ENCODE data around the gene PAIP2B. TPM values are rescaled to one million over a fixed set of nuclear protein-coding genes. Genes with fewer than 3 reads are reported as not detected.

Gene PAIP2B
- total RNA-seq, 4 donors from 2014 or later, result 20.1 to 29.8 (median 23.1) TPM

GRCh38 chr2:71254776-71255175 lies 27.9 kb upstream of the PAIP2B start:
- intact Hi-C loops (cut with DNase I; ENCODE audit: low total_unique reads), result no loop called here
- DNase-seq (ENCODE audit: low spot score in 2 of 2), result no peak
- TF ChIP-seq POLR2A (IDR thresholded peaks at IDR 0.05), result no peak
- TF ChIP-seq, protein P1, sequence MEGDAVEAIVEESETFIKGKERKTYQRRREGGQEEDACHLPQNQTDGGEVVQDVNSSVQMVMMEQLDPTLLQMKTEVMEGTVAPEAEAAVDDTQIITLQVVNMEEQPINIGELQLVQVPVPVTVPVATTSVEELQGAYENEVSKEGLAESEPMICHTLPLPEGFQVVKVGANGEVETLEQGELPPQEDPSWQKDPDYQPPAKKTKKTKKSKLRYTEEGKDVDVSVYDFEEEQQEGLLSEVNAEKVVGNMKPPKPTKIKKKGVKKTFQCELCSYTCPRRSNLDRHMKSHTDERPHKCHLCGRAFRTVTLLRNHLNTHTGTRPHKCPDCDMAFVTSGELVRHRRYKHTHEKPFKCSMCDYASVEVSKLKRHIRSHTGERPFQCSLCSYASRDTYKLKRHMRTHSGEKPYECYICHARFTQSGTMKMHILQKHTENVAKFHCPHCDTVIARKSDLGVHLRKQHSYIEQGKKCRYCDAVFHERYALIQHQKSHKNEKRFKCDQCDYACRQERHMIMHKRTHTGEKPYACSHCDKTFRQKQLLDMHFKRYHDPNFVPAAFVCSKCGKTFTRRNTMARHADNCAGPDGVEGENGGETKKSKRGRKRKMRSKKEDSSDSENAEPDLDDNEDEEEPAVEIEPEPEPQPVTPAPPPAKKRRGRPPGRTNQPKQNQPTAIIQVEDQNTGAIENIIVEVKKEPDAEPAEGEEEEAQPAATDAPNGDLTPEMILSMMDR (IDR thresholded peaks at IDR 0.05), result no peak
- 75 to 80% methylated on average over 4 of the region's 4 CpGs for WGBS, 2 donors
- H3K4me3 ChIP-seq (ENCODE audit: low read depth, poor library complexity, severe bottlenecking), result no peak overlapping the region

GRCh38 chr2:71254078-71254477 lies 27.2 kb upstream of the PAIP2B start:
- no peak for DNase-seq (ENCODE audit: low spot score in 2 of 2)
- intact Hi-C loops (cut with DNase I; ENCODE audit: low total_unique reads), result no loop called here
- WGBS, 2 donors, result 85 to 95% methylated on average over 3 of the region's 3 CpGs
- H3K4me3 ChIP-seq (ENCODE audit: low read depth, poor library complexity, severe bottlenecking), result no peak overlapping the region
- TF ChIP-seq, protein P1 (IDR thresholded peaks at IDR 0.05), result no peak
- TF ChIP-seq POLR2A (IDR thresholded peaks at IDR 0.05), result no peak

GRCh38 chr2:71253476-71253875 lies 26.6 kb upstream of the PAIP2B start:
- intact Hi-C loops (cut with DNase I; ENCODE audit: low total_unique reads), result no loop called here
- 79 to 100% methylated on average over 1 of the region's 1 CpG for WGBS, 2 donors
- H3K4me3 ChIP-seq (ENCODE audit: low read depth, poor library complexity, severe bottlenecking), result no peak overlapping the region
- TF ChIP-seq, protein P1 (IDR thresholded peaks at IDR 0.05), result no peak
- TF ChIP-seq POLR2A (IDR thresholded peaks at IDR 0.05), result no peak
- no peak for DNase-seq (ENCODE audit: low spot score in 2 of 2)

DNA sequence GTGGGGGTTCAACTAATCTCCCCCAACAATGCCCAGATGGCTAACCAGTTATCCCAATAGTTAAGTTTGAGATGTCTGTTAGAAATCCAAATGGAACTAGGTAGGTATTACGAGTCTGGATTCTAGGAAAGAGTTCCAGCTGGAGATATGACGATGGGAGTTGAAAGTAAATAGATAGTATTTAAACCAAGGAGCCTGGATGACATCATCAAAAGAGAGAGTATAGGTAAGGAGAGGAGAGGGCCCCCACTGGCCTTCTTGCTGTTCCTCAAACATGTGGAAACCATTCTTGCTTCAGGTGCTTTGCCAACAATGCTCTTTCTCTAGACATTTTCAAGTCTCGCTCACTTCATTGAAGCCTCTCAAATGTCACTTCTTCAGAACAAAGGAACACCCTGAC lies 26.0 kb upstream of the PAIP2B start:
- WGBS, 2 donors, result 87 to 88% methylated on average over 3 of the region's 3 CpGs

GRCh38 chr2:71250935-71251334 lies 24.0 kb upstream of the PAIP2B start:
- 90% methylated on average over 8 of the region's 8 CpGs for WGBS, 2 donors
- intact Hi-C loops (cut with DNase I; ENCODE audit: low total_unique reads), result no loop called here

More for the DNA sequence above, 26.0 kb upstream of the PAIP2B start:
- H3K4me3 ChIP-seq (ENCODE audit: low read depth, poor library complexity, severe bottlenecking), result no peak overlapping the region
- no peak for DNase-seq (ENCODE audit: low spot score in 2 of 2)
- no peak for TF ChIP-seq POLR2A (IDR thresholded peaks at IDR 0.05)
- TF ChIP-seq, protein P1 (IDR thresholded peaks at IDR 0.05), result no peak
- intact Hi-C loops (cut with DNase I; ENCODE audit: low total_unique reads), result no loop called here

GRCh38 chr2:71244302-71244660 lies 17.4 kb upstream of the PAIP2B start:
- intact Hi-C loops (cut with DNase I; ENCODE audit: low total_unique reads), result no loop called here
- TF ChIP-seq POLR2A (IDR thresholded peaks at IDR 0.05), result no peak
- TF ChIP-seq, protein P1 (IDR thresholded peaks at IDR 0.05), result no peak
- no peak overlapping the region for H3K4me3 ChIP-seq (ENCODE audit: low read depth, poor library complexity, severe bottlenecking)
- no peak for DNase-seq (ENCODE audit: low spot score in 2 of 2)
- 88 to 89% methylated on average over 1 of the region's 1 CpG for WGBS, 2 donors

More at GRCh38 chr2:71250935-71251334, 24.0 kb upstream of the PAIP2B start:
- no peak for TF ChIP-seq POLR2A (IDR thresholded peaks at IDR 0.05)
- TF ChIP-seq, protein P1 (IDR thresholded peaks at IDR 0.05), result no peak
- H3K4me3 ChIP-seq (ENCODE audit: low read depth, poor library complexity, severe bottlenecking), result no peak overlapping the region
- no peak for DNase-seq (ENCODE audit: low spot score in 2 of 2)
